Astrocyte of the cerebellum (primary cell): ENCODE measurements around the gene PACRG.

Experiments
- DNase-seq: peaks from one replicate; pipeline ENCODE4 v3.0.0-alpha.2; 2011; ENCODE audit warnings: low read depth
- H3K4me3 ChIP-seq: 2 replicates; pipeline ENCODE4 v1.5.1; 2011; ENCODE audit warnings: mild to moderate bottlenecking, low read depth, low read length, moderate library complexity
- CTCF ChIP-seq: IDR thresholded peaks from 2 replicates; pipeline ENCODE4 v1.5.1; 2012; ENCODE audit warnings: low read length, low read depth, moderate library complexity, mild to moderate bottlenecking; ENCODE audit errors: missing control alignments
- in situ Hi-C: cut with HindIII; loops from 2 replicates; pipeline ENCODE4 v1.10.0; 2017; ENCODE audit warnings: low sequenced_read_pairs

Gene PACRG

GRCh38 chr6:162698440-162698839 lies 29.3 kb upstream of the PACRG start:
- no peak for DNase-seq
- TF ChIP-seq CTCF, result no peak
- no peak overlapping the region for H3K4me3 ChIP-seq
- in situ Hi-C loops, result no loop called here

- in situ Hi-C loops, result no loop called here
- DNase-seq, result no peak
- H3K4me3 ChIP-seq, result no peak overlapping the region
- no peak for TF ChIP-seq CTCF
Measured at GRCh38 chr6:162699961-162700360, 27.8 kb upstream of the PACRG start.

GRCh38 chr6:162700966-162701365 lies 26.8 kb upstream of the PACRG start:
- no peak for TF ChIP-seq CTCF
- H3K4me3 ChIP-seq, result no peak overlapping the region
- DNase-seq, result no peak
- in situ Hi-C loops, result no loop called here

- no peak overlapping the region for H3K4me3 ChIP-seq
- DNase-seq, result no peak
- no peak for TF ChIP-seq CTCF
- in situ Hi-C loops, result no loop called here
Measured at GRCh38 chr6:162701551-162701950, 26.2 kb upstream of the PACRG start.

GRCh38 chr6:162702446-162702845 lies 25.3 kb upstream of the PACRG start:
- H3K4me3 ChIP-seq, result no peak overlapping the region
- TF ChIP-seq CTCF, result no peak
- no peak for DNase-seq
- in situ Hi-C loops, result no loop called here

GRCh38 chr6:162704001-162704400 lies 23.8 kb upstream of the PACRG start:
- TF ChIP-seq CTCF, result no peak

GRCh38 chr6:162705736-162706135 lies 22.0 kb upstream of the PACRG start:
- DNase-seq, result no peak
- in situ Hi-C loops, result no loop called here
- TF ChIP-seq CTCF, result no peak

More at GRCh38 chr6:162704001-162704400, 23.8 kb upstream of the PACRG start:
- H3K4me3 ChIP-seq, result no peak overlapping the region
- in situ Hi-C loops, result no loop called here
- DNase-seq, result no peak

More at GRCh38 chr6:162705736-162706135, 22.0 kb upstream of the PACRG start:
- no peak overlapping the region for H3K4me3 ChIP-seq
